Loucy (cell line): ENCODE data around the gene HTRA3.

ENCODE experiments used
- CTCF ChIP-seq: fragments of 200-600 bp; sonication (generic); conservative IDR thresholded peaks from 2 replicates; pipeline ENCODE4 v1.5.1; 2014; ENCODE audit warnings: mild to moderate bottlenecking, antibody characterized with exemption, low read length
- EZH2phosphoT487 ChIP-seq: fragments of 200-600 bp; IDR thresholded peaks from 2 replicates; pipeline ENCODE4 v1.6.1; 2018; ENCODE audit warnings: antibody characterized with exemption, mild to moderate bottlenecking, moderate library complexity, borderline replicate concordance

DNA sequence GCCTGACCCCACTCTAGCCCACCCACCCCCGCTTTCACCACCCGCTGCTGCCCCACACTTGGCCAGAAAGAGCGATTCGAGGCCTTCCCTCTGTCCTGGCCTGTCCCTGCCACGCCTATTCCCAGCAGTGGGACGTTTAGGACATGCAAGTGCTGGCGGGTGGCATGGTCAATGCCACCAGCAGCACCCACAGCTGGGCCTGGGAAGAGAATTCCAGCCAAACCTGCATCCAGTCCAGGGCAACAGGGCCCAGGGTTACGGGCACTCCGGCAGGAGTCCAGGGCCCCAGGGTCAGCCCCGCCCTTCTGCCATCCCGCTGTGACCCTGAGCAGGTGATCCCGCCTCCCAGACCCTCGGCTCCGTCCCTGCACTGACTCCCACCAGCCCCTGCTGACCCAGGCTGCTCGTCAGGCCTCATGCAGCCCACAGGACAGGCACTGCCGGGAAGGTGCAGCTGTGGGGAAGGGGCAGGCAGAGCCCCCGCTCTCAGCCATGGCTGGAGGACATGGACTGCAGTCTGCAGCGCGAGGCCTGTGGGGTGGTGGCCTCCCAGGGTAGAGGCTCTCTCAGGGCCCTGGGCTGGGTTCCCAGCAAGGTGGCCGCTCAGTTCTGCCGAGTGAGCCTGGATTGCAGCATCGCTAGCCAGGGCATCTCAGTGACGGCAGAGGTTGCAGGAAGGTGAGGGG lies 6.8 kb upstream of the HTRA3 start:
- no peak for TF ChIP-seq CTCF
- no peak for TF ChIP-seq EZH2phosphoT487
